K562 (cell line): ENCODE measurements around the gene TMEM184B. TPM values are rescaled to one million over a fixed set of nuclear protein-coding genes. Genes with fewer than 3 reads are reported as not detected.

Experiments used
- CREB1 ChIP-seq, 2 experiments: sonication (generic) in 1 of 2; formaldehyde crosslinking in 1 of 2; IDR thresholded peaks; 2 replicates each; pipeline versions ENCODE4 v1.6.1 to v1.8.0; 2012 to 2022; ENCODE audit warnings: inconsistent platforms in 1 of 2, mild to moderate bottlenecking in 1 of 2, missing genetic modification reagents in 1 of 2, moderate library complexity in 1 of 2
- JUNB ChIP-seq: fragments of 450-650 bp; formaldehyde crosslinking; conservative IDR thresholded peaks from 2 replicates; pipeline ENCODE4 v1.4.0; 2020; ENCODE audit warnings: mild to moderate bottlenecking
- RBFOX2 ChIP-seq: fragments of 200-400 bp; formaldehyde crosslinking; IDR thresholded peaks from 2 replicates; pipeline ENCODE4 v1.6.1; 2017; ENCODE audit warnings: low read depth, mild to moderate bottlenecking, low read length, moderate library complexity
- TAF1 ChIP-seq: IDR thresholded peaks from 2 replicates; pipeline ENCODE4 v1.6.1; 2011; ENCODE audit warnings: mild to moderate bottlenecking, low read length, moderate library complexity; ENCODE audit not compliant: insufficient read depth, control insufficient read depth, severe bottlenecking; ENCODE audit errors: extremely low read depth
- ZNF121 ChIP-seq: sonication (generic); formaldehyde crosslinking; conservative IDR thresholded peaks from 2 replicates; pipeline ENCODE4 v1.8.0; 2022; ENCODE audit warnings: missing genetic modification reagents
- ZNF586 ChIP-seq: fragments of 450-650 bp; formaldehyde crosslinking; conservative IDR thresholded peaks from 2 replicates; pipeline ENCODE4 v1.4.0; 2020; ENCODE audit warnings: mild to moderate bottlenecking, moderate library complexity
- ZNF592 ChIP-seq: fragments of 450-650 bp; IDR thresholded peaks from 2 replicates; pipeline ENCODE4 v1.6.1; 2017; ENCODE audit warnings: antibody characterized with exemption, mild to moderate bottlenecking
- polyA plus RNA-seq, 8 experiments: library from polyadenylated mRNA; depleted of rRNA in 4 of 8; stranded (reverse) in 5 of 8; unstranded in 3 of 8; fragments of >200 nt; fragmentation: Nextera tagmentation in 2 of 8; fragmentation: Illumina TruSeq in 1 of 8; extraction: Ambion mirVana in 2 of 8; extraction: Trizol in 1 of 8; gene quantifications; 2 replicates each; pipeline versions ENCODE4 v1.2.1 to v1.2.3, GENCODE V29; 2011 to 2014; ENCODE audit warnings: inconsistent platforms in 1 of 8, missing spikeins in 1 of 8
- total RNA-seq, 7 experiments: library from RNA; depleted of rRNA in 6 of 7; stranded (reverse); fragments of >200 nt in 6 of 7; fragmentation: Illumina TruSeq in 2 of 7; extraction: Trizol in 2 of 7; gene quantifications; 2 replicates each; pipeline versions ENCODE4 v1.2.1 to v1.2.3, GENCODE V29; 2011 to 2021; ENCODE audit warnings: low replicate concordance in 1 of 7
- TF ChIP-seq, protein P1 (sequence below): IDR thresholded peaks from 2 replicates; pipeline ENCODE4 v1.6.1; 2014; ENCODE audit warnings: antibody characterized with exemption
- TF ChIP-seq, protein P2 (sequence below): fragments of 200-600 bp; sonication (generic); IDR thresholded peaks from one replicate; pipeline ENCODE4 v1.6.1; 2012; ENCODE audit warnings: mild to moderate bottlenecking, low read depth, low read length, inconsistent platforms

The TMEM184B gene
- total and polyA plus RNA-seq, 9 of the 15 experiments (the other 6 are each of a cell fraction or from before 2014, with no cell fraction given), result 0.31 to 25.1 (median 6.2) TPM

DNA sequence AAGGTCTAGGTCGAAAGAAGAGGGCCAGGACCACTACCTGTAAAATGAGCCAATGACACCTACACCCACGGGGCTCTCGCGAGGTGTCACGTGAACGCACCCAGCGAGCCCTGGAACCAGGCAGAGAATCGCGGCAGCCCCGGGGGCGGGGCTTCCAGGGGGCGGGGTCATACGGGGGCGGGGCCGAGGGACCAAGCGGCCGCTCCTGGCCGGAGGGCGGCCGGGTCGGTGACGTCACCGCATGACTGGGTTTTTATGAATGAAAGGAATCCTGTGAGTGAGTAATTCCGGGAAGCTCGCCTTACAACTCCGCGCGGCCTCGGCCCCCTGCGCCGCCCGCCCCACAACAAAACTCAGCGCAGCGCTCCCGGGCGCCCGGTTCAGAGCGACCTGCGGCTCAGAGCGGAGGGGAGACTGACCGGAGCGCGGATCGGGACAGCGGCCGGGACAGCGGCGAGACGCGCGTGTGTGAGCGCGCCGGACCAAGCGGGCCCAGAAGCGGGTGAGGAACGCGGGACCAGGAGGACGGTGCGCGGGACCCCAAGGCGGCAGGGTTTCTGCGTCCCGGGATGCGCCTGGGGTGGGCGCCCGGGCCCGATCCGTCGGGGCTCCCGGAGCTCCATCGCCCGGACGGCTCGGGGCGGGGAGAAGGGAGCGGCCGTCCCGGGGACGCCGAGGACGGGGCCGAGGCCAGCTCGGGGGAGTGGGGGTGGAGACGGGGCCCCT, 70.9 kb downstream of the TMEM184B start, which contains the start of gene MAFF (continued):
- TF ChIP-seq TAF1 (peak; percentile 65), CREB1 (IDR thresholded peaks at IDR 0.05) (peak; percentile 46; the same call in 1 of the 2 replicates), CREB1 (CRISPR knock-in tag; IDR thresholded peaks at IDR 0.05) (peak; percentile 62; the same call in 1 of the 2 replicates), JUNB (CRISPR knock-in tag) (peak; percentile 71; the same call in 1 of the 2 replicates), ZNF586 (no peak), ZNF592 (no peak), ZNF121 (CRISPR knock-in tag) (no peak), RBFOX2 (peak; percentile 92)
- TF ChIP-seq, protein P1, sequence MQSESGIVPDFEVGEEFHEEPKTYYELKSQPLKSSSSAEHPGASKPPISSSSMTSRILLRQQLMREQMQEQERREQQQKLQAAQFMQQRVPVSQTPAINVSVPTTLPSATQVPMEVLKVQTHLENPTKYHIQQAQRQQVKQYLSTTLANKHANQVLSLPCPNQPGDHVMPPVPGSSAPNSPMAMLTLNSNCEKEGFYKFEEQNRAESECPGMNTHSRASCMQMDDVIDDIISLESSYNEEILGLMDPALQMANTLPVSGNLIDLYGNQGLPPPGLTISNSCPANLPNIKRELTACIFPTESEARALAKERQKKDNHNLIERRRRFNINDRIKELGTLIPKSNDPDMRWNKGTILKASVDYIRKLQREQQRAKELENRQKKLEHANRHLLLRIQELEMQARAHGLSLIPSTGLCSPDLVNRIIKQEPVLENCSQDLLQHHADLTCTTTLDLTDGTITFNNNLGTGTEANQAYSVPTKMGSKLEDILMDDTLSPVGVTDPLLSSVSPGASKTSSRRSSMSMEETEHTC, result 0 out of 2 replicates have a peak, but pooled peaks have one; percentile 25
- TF ChIP-seq, protein P2, sequence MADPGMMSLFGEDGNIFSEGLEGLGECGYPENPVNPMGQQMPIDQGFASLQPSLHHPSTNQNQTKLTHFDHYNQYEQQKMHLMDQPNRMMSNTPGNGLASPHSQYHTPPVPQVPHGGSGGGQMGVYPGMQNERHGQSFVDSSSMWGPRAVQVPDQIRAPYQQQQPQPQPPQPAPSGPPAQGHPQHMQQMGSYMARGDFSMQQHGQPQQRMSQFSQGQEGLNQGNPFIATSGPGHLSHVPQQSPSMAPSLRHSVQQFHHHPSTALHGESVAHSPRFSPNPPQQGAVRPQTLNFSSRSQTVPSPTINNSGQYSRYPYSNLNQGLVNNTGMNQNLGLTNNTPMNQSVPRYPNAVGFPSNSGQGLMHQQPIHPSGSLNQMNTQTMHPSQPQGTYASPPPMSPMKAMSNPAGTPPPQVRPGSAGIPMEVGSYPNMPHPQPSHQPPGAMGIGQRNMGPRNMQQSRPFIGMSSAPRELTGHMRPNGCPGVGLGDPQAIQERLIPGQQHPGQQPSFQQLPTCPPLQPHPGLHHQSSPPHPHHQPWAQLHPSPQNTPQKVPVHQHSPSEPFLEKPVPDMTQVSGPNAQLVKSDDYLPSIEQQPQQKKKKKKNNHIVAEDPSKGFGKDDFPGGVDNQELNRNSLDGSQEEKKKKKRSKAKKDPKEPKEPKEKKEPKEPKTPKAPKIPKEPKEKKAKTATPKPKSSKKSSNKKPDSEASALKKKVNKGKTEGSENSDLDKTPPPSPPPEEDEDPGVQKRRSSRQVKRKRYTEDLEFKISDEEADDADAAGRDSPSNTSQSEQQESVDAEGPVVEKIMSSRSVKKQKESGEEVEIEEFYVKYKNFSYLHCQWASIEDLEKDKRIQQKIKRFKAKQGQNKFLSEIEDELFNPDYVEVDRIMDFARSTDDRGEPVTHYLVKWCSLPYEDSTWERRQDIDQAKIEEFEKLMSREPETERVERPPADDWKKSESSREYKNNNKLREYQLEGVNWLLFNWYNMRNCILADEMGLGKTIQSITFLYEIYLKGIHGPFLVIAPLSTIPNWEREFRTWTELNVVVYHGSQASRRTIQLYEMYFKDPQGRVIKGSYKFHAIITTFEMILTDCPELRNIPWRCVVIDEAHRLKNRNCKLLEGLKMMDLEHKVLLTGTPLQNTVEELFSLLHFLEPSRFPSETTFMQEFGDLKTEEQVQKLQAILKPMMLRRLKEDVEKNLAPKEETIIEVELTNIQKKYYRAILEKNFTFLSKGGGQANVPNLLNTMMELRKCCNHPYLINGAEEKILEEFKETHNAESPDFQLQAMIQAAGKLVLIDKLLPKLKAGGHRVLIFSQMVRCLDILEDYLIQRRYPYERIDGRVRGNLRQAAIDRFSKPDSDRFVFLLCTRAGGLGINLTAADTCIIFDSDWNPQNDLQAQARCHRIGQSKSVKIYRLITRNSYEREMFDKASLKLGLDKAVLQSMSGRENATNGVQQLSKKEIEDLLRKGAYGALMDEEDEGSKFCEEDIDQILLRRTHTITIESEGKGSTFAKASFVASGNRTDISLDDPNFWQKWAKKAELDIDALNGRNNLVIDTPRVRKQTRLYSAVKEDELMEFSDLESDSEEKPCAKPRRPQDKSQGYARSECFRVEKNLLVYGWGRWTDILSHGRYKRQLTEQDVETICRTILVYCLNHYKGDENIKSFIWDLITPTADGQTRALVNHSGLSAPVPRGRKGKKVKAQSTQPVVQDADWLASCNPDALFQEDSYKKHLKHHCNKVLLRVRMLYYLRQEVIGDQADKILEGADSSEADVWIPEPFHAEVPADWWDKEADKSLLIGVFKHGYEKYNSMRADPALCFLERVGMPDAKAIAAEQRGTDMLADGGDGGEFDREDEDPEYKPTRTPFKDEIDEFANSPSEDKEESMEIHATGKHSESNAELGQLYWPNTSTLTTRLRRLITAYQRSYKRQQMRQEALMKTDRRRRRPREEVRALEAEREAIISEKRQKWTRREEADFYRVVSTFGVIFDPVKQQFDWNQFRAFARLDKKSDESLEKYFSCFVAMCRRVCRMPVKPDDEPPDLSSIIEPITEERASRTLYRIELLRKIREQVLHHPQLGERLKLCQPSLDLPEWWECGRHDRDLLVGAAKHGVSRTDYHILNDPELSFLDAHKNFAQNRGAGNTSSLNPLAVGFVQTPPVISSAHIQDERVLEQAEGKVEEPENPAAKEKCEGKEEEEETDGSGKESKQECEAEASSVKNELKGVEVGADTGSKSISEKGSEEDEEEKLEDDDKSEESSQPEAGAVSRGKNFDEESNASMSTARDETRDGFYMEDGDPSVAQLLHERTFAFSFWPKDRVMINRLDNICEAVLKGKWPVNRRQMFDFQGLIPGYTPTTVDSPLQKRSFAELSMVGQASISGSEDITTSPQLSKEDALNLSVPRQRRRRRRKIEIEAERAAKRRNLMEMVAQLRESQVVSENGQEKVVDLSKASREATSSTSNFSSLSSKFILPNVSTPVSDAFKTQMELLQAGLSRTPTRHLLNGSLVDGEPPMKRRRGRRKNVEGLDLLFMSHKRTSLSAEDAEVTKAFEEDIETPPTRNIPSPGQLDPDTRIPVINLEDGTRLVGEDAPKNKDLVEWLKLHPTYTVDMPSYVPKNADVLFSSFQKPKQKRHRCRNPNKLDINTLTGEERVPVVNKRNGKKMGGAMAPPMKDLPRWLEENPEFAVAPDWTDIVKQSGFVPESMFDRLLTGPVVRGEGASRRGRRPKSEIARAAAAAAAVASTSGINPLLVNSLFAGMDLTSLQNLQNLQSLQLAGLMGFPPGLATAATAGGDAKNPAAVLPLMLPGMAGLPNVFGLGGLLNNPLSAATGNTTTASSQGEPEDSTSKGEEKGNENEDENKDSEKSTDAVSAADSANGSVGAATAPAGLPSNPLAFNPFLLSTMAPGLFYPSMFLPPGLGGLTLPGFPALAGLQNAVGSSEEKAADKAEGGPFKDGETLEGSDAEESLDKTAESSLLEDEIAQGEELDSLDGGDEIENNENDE, result no peak
